ENCODE measurements around the gene RXRA.

The RXRA gene

GRCh38 chr9:134436379-134436762 is 110.1 kb downstream of the RXRA start:
- H3K4me3 ChIP-seq (replicated peaks; ENCODE audit: low read depth, low read length) = no peak overlapping the region
- DNase-seq (ENCODE audit: low read depth) = no peak
- no peak for TF ChIP-seq CTCF (IDR thresholded peaks at IDR 0.05; ENCODE audit: low read length, missing control alignments)

GRCh38 chr9:134436911-134437310 is 110.7 kb downstream of the RXRA start:
- TF ChIP-seq CTCF (IDR thresholded peaks at IDR 0.05; ENCODE audit: low read length, missing control alignments) = no peak
- DNase-seq (ENCODE audit: low read depth) = no peak
- no peak overlapping the region for H3K4me3 ChIP-seq (replicated peaks; ENCODE audit: low read depth, low read length)

GRCh38 chr9:134437403-134438194 is 111.3 kb downstream of the RXRA start:
- DNase-seq (ENCODE audit: low read depth) = no peak
- no peak overlapping the region for H3K4me3 ChIP-seq (replicated peaks; ENCODE audit: low read depth, low read length)
- TF ChIP-seq CTCF (IDR thresholded peaks at IDR 0.05; ENCODE audit: low read length, missing control alignments) = no peak

GRCh38 chr9:134438195-134438788 is 112.0 kb downstream of the RXRA start:
- DNase-seq (ENCODE audit: low read depth) = no peak
- no peak overlapping the region for H3K4me3 ChIP-seq (replicated peaks; ENCODE audit: low read depth, low read length)
- no peak for TF ChIP-seq CTCF (IDR thresholded peaks at IDR 0.05; ENCODE audit: low read length, missing control alignments)

- no peak for TF ChIP-seq CTCF (IDR thresholded peaks at IDR 0.05; ENCODE audit: low read length, missing control alignments)
- no peak for DNase-seq (ENCODE audit: low read depth)
Measured at GRCh38 chr9:134439368-134439784, 113.1 kb downstream of the RXRA start.

GRCh38 chr9:134440636-134441226 is 114.5 kb downstream of the RXRA start:
- no peak for DNase-seq (ENCODE audit: low read depth)
- no peak for TF ChIP-seq CTCF (IDR thresholded peaks at IDR 0.05; ENCODE audit: low read length, missing control alignments)
- no peak overlapping the region for H3K4me3 ChIP-seq (replicated peaks; ENCODE audit: low read depth, low read length)

More at GRCh38 chr9:134439368-134439784, 113.1 kb downstream of the RXRA start:
- no peak overlapping the region for H3K4me3 ChIP-seq (replicated peaks; ENCODE audit: low read depth, low read length)
